Measurements from ENCODE around the gene PRKCB.

DNA sequence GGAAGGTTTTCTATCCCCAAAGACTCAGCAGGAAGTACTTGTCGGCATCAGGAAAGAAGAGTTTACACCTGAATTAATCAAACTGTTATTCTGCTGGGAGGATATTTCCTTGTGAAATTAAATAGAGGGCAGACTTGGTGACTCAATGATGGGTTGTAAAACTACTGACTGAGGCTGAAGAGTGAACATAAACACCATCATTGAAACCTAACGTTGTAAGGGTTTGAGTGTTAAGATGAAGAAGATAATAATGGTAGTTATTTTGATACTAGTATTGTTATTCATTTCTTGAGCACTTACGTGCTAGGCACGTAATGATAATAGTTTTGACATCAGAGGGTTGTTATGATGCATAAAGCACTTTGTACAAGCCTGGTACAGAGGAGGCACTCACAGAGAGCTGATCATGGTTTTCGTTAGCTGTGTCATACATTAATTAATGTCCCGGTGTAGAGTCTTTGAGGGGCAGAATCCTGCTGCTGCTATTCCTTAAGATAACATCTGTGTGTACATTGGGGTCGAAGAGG lies 356.2 kb downstream of the PRKCB start:
- TF ChIP-seq, protein P1, sequence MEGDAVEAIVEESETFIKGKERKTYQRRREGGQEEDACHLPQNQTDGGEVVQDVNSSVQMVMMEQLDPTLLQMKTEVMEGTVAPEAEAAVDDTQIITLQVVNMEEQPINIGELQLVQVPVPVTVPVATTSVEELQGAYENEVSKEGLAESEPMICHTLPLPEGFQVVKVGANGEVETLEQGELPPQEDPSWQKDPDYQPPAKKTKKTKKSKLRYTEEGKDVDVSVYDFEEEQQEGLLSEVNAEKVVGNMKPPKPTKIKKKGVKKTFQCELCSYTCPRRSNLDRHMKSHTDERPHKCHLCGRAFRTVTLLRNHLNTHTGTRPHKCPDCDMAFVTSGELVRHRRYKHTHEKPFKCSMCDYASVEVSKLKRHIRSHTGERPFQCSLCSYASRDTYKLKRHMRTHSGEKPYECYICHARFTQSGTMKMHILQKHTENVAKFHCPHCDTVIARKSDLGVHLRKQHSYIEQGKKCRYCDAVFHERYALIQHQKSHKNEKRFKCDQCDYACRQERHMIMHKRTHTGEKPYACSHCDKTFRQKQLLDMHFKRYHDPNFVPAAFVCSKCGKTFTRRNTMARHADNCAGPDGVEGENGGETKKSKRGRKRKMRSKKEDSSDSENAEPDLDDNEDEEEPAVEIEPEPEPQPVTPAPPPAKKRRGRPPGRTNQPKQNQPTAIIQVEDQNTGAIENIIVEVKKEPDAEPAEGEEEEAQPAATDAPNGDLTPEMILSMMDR (IDR thresholded peaks at IDR 0.05) = no peak
- TF ChIP-seq POLR2A (IDR thresholded peaks at IDR 0.05) = no peak
